HT1080 (cell line): ENCODE results near the gene ARTN. TPM values are rescaled to one million over a fixed set of nuclear protein-coding genes. Genes with fewer than 3 reads are reported as not detected.

Source experiments
- DNase-seq: peaks from one replicate; pipeline ENCODE4 v3.0.0-alpha.2; 2015; ENCODE audit warnings: low read depth
- total RNA-seq: library from RNA; depleted of rRNA; stranded (reverse); fragments of >200 nt; shearing (Covaris generic); gene quantifications from 2 replicates; pipeline ENCODE4 v1.2.3, GENCODE V29; 2014

Gene ARTN
- total RNA-seq, 1 experiment from 2014 or later = 0.32 TPM

GRCh38 chr1:43921022-43921421, 12.6 kb upstream of the ARTN start:
- no peak for DNase-seq

DNA sequence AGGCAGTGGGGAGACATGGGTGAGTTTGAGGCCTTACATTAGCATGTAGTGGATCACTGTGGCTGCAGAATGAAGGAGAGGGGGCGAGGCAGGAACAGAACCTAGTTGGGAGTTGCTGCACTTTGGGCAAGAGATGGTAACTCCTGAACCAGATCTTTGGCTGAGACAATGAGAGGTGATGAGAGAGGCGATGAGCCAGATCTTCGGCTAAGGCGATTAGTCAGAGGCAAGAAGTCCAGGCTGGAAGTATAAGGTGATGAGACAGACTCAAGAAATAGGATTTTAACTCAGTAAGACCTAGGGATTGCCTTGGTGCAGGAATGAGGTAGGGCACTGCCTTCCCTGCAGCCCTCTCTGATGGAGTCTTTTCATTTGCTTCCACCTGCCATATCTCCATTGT, 9.1 kb upstream of the ARTN start:
- peak; percentile 33 for DNase-seq

DNA sequence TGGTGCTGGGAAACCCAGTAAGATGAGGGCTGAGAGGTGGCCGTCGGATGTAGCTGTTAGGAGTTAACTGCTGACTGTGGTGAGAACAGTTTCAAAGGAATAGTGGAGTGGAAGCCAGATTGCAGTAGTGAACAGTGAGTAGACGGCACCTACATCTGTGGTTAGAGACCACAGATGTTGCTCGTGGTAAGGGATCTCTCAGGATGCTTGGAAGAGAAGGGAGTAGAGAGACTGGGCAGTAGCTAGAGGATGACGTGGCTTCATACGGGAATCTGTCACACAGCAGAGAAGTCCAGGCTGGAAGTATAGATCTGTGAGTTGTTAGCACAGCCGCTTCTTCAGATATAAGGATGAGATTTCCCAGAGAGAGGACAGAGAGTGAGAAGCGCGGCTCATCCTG, 7.8 kb upstream of the ARTN start:
- no peak for DNase-seq

GRCh38 chr1:43930168-43930948, 3.2 kb upstream of the ARTN start:
- no peak for DNase-seq

DNA sequence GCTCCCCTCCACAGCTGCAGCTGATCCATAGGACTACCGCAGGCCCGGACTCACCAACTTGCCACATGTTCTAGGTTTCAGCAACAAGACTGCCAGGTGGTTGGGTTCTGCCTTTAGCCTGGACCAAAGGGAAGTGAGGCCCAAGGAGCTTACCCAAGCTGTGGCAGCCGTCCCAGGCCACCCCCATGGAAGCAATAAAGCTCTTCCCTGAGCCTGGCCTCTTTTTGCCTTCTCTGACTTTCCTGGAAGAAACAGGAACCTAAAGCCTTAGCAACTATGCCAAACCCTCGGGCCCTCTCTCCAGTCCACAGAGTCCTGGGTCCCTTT, 2.7 kb upstream of the ARTN start:
- no peak for DNase-seq

DNA sequence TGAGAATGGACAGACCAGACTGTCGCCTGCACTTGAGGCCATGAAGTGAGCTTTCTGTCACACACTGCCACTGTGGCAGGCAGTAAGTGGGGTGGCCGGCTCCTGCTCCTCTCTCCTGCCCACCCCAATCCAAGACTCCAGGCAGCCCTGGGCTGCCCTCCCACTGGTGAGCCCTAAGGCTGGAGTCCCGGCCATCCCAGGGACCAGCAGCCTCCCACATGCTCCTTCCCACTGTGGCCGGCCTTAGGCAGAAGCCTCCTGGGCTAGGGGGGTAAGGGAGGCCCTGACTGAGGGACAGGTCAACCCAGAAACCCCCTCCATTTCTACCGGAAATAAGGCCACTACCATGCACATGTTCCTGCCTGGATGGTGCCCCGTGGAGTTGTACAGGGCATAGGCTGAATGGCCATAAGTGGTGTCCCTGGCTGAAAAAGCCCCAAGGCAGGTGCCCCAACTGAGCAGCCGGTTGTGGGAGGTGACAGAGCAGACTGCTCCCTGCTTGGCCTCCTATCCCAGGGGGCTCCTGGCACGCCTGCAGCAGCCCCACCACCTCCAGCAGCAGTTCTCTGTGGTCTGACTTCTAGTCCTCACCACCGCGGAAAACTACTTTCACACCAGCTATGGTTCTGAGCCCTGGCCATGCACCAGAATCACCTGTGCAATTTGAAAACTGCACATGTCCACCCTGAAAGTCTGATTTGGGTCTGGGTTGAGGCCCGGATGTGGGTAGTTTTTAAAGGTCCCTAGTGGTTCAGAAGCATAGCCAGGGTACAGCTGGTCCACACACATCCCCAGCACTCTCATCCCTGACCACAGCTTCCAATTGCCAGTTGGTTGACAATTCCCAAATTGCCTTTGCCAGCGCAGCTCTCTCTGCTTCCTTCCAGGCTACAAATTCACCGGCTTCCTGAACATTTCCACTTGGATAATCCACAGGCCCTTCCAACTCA, 1.6 kb upstream of the ARTN start:
- DNase-seq = no peak

DNA sequence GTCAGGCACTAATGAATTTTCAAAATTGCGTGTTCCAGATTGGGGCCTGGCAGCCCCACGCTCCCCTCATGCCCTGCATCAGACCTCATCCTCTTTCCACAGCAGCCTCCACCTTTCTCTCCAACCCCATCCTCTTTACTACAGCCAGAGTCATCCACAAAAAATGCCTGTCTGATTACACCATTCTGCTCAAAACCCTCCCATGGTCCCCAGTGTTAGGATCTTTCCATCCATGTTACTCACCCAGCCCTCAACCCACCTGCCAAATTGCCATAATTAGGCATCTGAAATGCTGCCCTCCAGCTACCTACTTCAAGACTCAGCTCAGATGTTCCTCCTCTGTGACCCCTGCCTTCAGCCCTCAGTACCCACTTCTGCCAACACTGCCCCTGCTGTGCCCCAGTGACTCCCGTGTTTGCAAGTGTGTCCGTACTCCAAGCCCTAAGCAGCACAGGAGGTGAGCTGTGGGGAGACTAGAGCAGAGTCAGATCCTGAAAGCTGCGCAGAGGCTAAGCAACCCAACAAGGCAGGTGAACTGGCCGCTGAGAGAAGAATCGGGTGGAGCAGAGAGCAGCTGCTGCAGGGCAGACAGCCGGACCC, 715 bp upstream of the ARTN start:
- peak; percentile 57 for DNase-seq

- peak; percentile 75 for DNase-seq
Observed at GRCh38 chr1:43934101-43934985, 742 bp downstream of the ARTN start.

DNA sequence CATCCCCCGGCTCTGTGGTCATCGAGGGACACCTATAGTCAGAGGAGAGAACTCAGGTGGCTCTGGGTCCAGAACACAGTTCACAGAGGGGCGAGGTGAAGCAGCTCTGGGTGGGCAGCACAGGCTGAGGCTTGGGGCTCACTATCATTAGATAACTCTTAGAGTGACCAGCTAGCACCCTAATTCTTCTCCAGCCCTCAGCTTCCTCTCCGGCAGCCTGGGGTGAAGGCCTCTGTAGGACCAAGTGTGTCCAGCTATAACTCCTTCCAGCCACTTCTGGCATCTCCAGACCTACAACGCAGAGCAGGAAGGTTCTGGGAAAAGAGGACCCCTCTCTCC, 1.4 kb downstream of the ARTN start:
- no peak for DNase-seq

GRCh38 chr1:43935711-43936427, 2.3 kb downstream of the ARTN start:
- no peak for DNase-seq

DNA sequence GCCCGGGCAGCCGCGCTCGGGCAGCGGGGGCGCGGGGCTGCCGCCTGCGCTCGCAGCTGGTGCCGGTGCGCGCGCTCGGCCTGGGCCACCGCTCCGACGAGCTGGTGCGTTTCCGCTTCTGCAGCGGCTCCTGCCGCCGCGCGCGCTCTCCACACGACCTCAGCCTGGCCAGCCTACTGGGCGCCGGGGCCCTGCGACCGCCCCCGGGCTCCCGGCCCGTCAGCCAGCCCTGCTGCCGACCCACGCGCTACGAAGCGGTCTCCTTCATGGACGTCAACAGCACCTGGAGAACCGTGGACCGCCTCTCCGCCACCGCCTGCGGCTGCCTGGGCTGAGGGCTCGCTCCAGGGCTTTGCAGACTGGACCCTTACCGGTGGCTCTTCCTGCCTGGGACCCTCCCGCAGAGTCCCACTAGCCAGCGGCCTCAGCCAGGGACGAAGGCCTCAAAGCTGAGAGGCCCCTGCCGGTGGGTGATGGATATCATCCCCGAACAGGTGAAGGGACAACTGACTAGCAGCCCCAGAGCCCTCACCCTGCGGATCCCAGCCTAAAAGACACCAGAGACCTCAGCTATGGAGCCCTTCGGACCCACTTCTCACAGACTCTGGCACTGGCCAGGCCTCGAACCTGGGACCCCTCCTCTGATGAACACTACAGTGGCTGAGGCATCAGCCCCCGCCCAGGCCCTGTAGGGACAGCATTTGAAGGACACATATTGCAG, 3.0 kb downstream of the ARTN start:
- DNase-seq = no peak

DNA sequence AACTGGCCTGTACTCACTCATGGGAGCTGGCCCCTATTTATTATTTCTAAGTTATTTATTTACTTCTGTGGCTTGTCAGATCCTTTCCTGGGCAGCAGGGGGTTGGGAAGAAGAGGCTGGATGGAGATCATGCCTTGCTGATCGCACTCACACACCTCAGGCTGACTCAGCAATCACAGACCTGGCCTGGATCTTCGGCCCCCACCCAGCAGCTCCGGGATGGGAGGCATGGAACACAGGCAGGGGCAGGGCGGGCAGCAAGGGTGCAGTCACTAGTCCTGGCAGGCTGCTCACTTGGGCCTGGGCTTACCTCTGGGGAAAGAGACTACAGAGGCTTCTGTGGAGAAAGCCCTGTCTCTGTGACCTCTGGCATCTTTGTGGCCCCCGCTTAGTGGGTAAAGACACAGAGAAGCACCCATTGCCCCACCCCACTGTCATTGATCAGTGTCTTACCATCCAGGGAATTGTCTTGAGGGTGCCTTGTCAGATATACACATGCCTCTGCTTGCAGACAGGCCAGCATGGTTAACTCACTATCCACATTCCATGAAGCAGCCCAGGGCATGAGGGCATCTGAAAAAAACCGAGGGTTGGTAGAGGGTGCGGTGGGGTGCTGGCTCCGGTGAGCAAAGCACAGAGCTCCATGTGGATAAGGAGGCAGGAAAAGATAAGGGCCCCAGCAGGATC, 3.7 kb downstream of the ARTN start:
- no peak for DNase-seq

DNA sequence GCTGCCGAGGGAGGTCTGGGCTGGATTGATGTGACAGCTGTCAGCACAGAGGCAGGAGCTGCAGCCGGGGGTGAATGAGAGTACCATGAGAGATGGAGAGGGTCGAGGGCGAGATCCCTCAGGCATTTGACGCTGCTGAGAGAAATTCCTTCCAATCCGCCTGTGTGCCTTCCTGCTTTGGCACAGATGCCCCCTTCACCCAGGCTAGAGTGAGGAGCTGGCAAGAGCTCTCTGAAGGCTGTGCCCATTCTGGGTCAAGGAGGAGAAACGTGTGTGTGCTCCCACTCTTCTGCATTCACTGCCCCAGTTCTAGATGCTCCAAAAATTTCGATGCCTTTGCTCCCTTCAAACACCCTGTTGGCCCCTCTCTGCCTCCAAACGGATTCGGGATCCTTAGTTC, 4.8 kb downstream of the ARTN start:
- DNase-seq = no peak

- DNase-seq = no peak
Observed at GRCh38 chr1:43938892-43939587, 5.4 kb downstream of the ARTN start.

- no peak for DNase-seq
Observed at GRCh38 chr1:43942411-43942810, 8.8 kb downstream of the ARTN start.

GRCh38 chr1:43944860-43945259, 11.3 kb downstream of the ARTN start:
- DNase-seq = no peak

GRCh38 chr1:43945674-43946235, 12.2 kb downstream of the ARTN start:
- DNase-seq = no peak
